Muscle of back (tissue), 13 donors: Measurements from ENCODE around the gene MTHFSD. TPM values are rescaled to one million over a fixed set of nuclear protein-coding genes. Genes with fewer than 3 reads are reported as not detected.
"Not testable (repeated sequence)": the region's sequence is repeated elsewhere in the genome, so short reads cannot be mapped to it uniquely, and the experiment has no call there.

Experiments used
- DNase-seq, 3 donors: peaks; one replicate each; pipeline versions ENCODE4 v3.0.0 to v3.0.0-alpha.2; 2013
- long read RNA-seq, 9 donors: transcript quantifications; one replicate each; lab custom pipeline, GENCODE V29; 2026
- polyA plus RNA-seq, 10 donors: library from polyadenylated mRNA; unstranded; fragments of 120-200 nt; gene quantifications; one replicate each; pipeline ENCODE4 v1.2.1, GENCODE V29; 2013; ENCODE audit not compliant: insufficient read length in 10 of 10

The MTHFSD gene
- 10 to 100 TPM; 10.4 to 15.1 (median 12.5) TPM for polyA plus RNA-seq
- long read RNA-seq, donor 1, transcript MTHFSD-219 (1 exons, 3,623 nt): major isoform, 8 of 9 reads
- long read RNA-seq, donor 1, partial matches to known transcripts: 0 of 9 reads
- long read RNA-seq, donor 1, other reads (novel, unspliced or antisense): 0 of 9 reads
- long read RNA-seq, donor 2, transcript MTHFSD-219 (1 exons, 3,623 nt): major isoform, 5 of 6 reads
- long read RNA-seq, donor 2, partial matches to known transcripts: 0 of 6 reads
- long read RNA-seq, donor 2, other reads (novel, unspliced or antisense): 0 of 6 reads
- long read RNA-seq, donor 3, partial matches to known transcripts: 0 of 1 reads
- long read RNA-seq, donor 3, other reads (novel, unspliced or antisense): 0 of 1 reads
- long read RNA-seq, donor 4, partial matches to known transcripts: 0 of 5 reads
- long read RNA-seq, donor 4, other reads (novel, unspliced or antisense): 0 of 5 reads
- long read RNA-seq, donor 5, transcript MTHFSD-219 (1 exons, 3,623 nt): major isoform, 9 of 11 reads
- long read RNA-seq, donor 5, partial matches to known transcripts: 0 of 11 reads
- long read RNA-seq, donor 5, other reads (novel, unspliced or antisense): 0 of 11 reads
- long read RNA-seq, donor 6, transcript MTHFSD-219 (1 exons, 3,623 nt): major isoform, 13 of 18 reads
- long read RNA-seq, donor 6, partial matches to known transcripts: 0 of 18 reads
- long read RNA-seq, donor 6, other reads (novel, unspliced or antisense): 0 of 18 reads
- long read RNA-seq, donor 7, transcript MTHFSD-219 (1 exons, 3,623 nt): major isoform, 5 of 8 reads
- long read RNA-seq, donor 7, partial matches to known transcripts: 0 of 8 reads
- long read RNA-seq, donor 7, other reads (novel, unspliced or antisense): 0 of 8 reads
- long read RNA-seq, donor 8, transcript MTHFSD-219 (1 exons, 3,623 nt): major isoform, 7 of 8 reads
- long read RNA-seq, donor 8, partial matches to known transcripts: 0 of 8 reads
- long read RNA-seq, donor 8, other reads (novel, unspliced or antisense): 0 of 8 reads
- long read RNA-seq, donor 9, partial matches to known transcripts: 0 of 1 reads
- long read RNA-seq, donor 9, other reads (novel, unspliced or antisense): 0 of 1 reads

GRCh38 chr16:86554917-86555703 lies at the start of gene MTHFSD:
Gene MTHFSD (minus strand): TSS chr16:86555235. CDS start chr16:86555184, 51 bp downstream.
- DNase-seq: peak; percentile 94 to 98 (median 98)

GRCh38 chr16:86604436-86605193 lies 49.6 kb upstream of the MTHFSD start:
- no peak for DNase-seq

- no peak for DNase-seq
Observed at GRCh38 chr16:86602521-86602920, 47.5 kb upstream of the MTHFSD start.

GRCh38 chr16:86601356-86601755 lies 46.3 kb upstream of the MTHFSD start:
- DNase-seq: no peak

GRCh38 chr16:86598607-86599565 lies 43.9 kb upstream of the MTHFSD start:
- DNase-seq: no peak

- no peak for DNase-seq
Observed at GRCh38 chr16:86597880-86598606, 43.0 kb upstream of the MTHFSD start.

GRCh38 chr16:86597126-86597879 lies 42.3 kb upstream of the MTHFSD start:
- DNase-seq: no peak

GRCh38 chr16:86595983-86596605 lies 41.1 kb upstream of the MTHFSD start:
- no peak for DNase-seq

GRCh38 chr16:86594721-86595120 lies 39.7 kb upstream of the MTHFSD start:
- DNase-seq: no peak

- DNase-seq: no peak
Observed at GRCh38 chr16:86593913-86594620, 39.0 kb upstream of the MTHFSD start.

- DNase-seq: no peak
Observed at GRCh38 chr16:86591270-86591669, 36.2 kb upstream of the MTHFSD start.

GRCh38 chr16:86590501-86591144 lies 35.6 kb upstream of the MTHFSD start:
- no peak for DNase-seq

GRCh38 chr16:86587955-86588354 lies 32.9 kb upstream of the MTHFSD start:
- DNase-seq: not testable (repeated sequence)

- DNase-seq: no peak
Observed at GRCh38 chr16:86587487-86587886, 32.5 kb upstream of the MTHFSD start.

GRCh38 chr16:86585821-86586611 lies 31.0 kb upstream of the MTHFSD start:
- peak in 1 of 3 donors; percentile 66 for DNase-seq
